HuH-7 (cell line): ENCODE results near the gene FAM180B.
"Not testable (repeated sequence)": the region's sequence is repeated elsewhere in the genome, so short reads cannot be mapped to it uniquely, and the experiment has no call there.

ENCODE experiments used
- DNase-seq: peaks from one replicate; pipeline ENCODE4 v3.0.0; 2011; ENCODE audit warnings: low spot score

The FAM180B gene

GRCh38 chr11:47586098-47586855 lies at the start of gene FAM180B:
FAM180B (plus strand) TSS chr11:47586678; CDS start chr11:47586769, 91 bp downstream.
- DNase-seq = no peak

DNA sequence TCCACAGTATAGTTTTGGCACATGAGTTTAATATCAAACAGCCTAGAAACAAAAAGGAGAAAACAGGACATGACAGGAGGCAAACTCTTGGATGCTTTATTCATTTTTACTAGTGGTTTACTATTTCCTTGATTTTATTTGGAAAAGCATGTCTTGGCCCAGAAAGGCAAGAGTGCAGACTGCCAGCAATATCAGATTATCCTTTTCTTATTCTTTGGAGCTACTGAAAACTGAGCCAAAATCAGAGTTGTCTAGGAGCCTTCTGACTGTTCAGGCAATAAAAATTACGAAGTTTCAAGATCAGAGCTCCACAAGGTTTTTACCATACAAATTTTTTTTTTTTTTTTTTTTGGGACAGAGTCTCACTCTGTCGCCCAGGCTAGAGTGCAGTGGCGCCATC lies 49.6 kb upstream of the FAM180B start:
- DNase-seq = no peak

DNA sequence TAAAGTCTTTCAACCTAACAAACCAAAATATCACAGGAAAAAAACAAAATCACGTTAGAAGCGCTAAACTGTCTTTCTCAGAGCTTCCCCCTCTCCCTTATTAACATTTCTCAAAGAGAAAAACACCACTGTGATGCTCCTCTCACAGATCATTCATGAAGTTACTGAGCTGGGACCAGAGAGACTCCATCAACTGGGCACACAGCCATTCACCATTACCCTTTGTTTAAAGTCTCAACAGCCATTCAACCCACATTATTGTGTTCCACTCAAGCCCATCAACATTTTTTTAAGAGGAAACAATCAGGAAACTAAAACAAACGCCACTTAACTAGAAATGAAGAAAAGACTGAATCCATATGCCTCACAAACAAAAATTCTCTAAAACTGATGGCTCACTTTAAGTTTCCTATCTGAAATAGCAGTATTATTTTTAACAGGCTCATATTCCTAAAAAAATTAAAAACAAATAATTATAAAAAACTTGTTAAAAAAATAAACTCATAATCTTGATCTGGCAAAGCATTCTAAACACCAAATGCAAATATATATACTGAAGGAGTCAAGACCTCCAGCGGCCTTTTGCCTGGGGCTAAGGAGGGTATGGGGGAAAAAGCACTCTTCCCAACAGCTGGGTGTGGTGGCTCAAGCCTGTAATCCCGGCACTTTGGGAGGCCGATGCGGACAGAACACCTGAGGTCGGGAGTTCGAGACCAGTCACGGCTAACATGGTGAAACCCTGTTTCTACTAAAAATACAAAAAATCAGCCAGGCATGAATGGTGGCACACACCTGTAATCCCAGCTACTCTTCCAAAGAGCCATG lies 47.5 kb upstream of the FAM180B start:
- no peak for DNase-seq

GRCh38 chr11:47539681-47540039 lies 46.8 kb upstream of the FAM180B start:
- no peak for DNase-seq

DNA sequence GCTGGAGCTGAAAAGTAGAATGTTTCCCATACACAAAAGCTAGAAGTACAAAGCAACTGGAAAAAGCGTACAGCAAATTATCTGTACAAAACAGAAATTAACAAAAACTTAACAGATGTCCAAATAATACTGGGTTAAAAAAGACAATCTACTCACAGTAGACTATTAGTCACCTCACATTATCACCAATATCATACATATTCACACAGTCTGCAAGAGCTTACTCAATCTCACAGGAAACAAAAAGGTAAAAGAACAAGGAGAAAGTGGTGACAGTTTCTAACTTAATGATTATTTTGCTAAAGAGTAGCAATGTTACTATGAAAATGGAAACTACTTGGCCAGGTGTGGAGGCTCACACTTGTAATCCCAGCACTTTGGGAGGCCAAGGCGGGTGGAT lies 45.4 kb upstream of the FAM180B start:
- DNase-seq = no peak

DNA sequence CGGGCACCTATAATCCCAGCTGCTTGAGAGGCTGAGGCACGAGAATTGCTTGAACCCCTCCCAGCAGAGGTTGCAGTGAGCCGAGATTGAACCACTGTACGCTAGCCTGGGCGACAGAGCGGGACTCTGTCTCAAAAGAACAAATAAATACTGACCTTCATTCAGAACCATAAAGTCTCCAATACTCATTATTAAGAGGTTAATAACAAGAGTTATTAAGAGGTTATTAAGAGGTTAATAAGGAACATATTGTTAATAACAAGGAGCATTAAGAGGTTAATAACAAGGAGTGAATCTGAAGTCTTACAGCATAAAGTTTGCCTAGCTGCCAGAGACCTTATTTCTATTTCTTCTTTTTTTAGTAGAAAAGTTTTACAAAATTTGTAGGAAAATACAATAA lies 41.2 kb upstream of the FAM180B start:
- no peak for DNase-seq

DNA sequence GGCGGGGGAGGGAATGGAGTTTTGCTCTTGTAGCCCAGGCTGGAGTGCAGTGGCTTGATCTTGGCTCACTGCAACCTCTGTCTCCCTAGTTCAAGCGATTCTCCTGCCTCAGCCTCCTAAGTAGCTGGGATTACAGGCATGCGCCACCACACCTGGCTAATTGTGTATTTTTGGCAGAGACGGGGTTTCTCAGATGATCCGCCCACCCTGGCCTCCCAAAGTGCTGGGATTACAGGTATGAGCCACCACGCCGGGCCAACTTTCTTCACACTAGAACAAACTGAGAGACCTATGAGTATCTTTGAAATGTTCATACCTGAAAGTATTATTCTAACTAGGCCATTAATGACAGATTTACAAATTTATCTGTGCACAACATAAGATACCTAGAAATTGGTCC lies 40.2 kb upstream of the FAM180B start:
- not testable (repeated sequence) for DNase-seq

GRCh38 chr11:47550288-47551047 lies 36.0 kb upstream of the FAM180B start:
- DNase-seq = no peak

- peak; percentile 39 for DNase-seq
Observed at GRCh38 chr11:47551086-47551485, 35.4 kb upstream of the FAM180B start.

DNA sequence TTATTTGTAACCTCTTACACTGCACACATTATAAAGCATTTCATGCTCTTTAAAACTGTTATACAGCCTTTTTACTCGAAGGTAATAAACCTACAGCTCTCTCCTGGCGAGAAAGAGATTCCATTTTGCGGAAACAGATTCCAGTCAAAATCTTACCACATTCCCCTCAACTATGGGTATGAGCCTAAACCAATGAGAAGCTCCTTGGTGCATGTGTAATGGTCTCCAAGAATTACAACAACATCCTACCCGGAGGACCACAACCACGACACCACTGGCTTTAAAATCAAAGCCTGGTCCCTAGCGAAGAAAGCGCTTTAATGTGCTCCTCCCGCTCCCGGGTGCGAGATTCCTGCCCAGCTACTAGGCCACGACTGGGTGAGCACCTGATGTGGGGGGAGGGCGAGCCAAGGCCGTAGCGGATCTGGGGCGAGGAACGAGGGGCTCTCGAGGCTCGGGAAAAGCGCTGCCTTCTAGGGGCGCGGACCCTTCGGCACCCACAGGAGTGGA lies 34.4 kb upstream of the FAM180B start:
- DNase-seq = peak; percentile 23

DNA sequence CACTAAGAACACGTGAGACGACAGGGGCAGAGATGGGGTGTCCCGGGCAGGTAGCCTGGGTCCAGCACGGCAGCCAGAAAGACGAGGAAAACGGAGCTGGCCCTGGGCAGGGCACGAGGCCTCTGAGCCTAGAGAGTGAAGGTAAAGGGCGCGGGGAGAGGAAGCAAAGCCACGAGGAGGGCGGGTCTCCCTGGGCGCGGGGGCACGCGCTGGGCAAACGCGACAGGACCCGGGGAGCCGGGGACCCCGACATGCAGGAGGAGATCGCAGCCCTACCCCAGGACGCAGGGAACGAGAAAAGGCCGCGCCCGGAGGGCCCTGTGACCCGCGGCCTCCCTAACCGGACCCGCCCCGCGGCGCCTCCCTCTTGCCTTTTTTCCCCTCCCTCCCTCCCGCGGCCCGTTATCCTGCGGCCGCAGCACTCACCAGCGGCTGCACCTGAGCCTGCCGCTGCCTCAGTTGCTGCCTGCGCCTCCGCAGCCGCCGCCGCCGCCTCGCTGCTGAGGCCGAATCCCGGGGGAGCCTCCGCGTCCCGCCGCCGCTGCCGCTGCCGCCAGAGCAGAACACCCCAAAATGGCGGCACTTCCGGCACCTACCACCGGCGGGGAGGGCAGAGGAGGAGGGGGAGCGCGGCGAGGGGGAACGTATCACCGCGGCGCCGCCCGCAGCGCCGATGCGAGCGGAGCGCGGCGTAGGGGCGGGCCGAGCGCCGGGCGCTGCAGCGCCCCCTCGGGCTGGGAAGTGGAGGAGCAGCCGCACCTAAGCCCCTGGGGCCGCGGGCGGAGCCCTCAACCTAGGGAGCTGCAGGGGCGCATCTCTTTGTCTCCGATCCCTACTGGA lies 33.7 kb upstream of the FAM180B start, which contains the start of gene CELF1:
TSS of gene CELF1 (minus strand) at position 567 of the 840 bp plus-strand sequence. CDS start 53,609 bp downstream, outside the sequence.
- peak; percentile 80 for DNase-seq

- DNase-seq = no peak
Observed at GRCh38 chr11:47553406-47553743, 33.1 kb upstream of the FAM180B start.

GRCh38 chr11:47557004-47557403 lies 29.5 kb upstream of the FAM180B start:
- not testable (repeated sequence) for DNase-seq

DNA sequence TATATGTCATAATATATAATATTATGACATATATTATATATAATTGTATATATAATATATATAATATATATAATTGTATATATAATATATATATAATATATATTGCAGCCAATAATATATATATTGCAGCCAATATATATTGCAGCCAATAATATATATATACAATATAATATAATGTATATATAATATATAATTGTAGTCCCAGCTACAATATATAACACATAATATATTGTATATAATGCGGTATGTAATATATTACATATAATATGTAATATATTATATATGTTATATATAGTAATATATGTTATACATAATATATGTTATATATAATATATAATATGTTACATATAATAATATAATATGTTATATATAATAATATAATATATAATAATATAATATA lies 27.8 kb upstream of the FAM180B start:
- DNase-seq = no peak

DNA sequence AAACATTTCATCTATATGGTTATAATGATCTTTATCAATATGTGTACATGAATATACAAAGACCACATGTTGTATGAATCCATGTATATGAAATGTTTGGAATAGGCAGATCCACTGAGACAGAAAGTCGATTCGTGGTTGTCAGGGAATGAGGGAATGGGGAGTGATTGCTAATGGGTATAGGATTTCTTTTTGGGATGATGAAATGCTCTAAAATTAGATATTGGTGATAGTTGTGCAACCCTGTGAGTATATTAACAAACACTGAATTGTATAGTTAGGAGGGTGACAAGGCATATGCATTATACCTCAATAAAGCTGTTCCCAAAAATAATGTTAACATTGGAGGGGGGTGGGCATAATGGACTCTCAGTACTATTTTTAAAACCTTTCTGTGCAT lies 26.1 kb upstream of the FAM180B start:
- DNase-seq = no peak

DNA sequence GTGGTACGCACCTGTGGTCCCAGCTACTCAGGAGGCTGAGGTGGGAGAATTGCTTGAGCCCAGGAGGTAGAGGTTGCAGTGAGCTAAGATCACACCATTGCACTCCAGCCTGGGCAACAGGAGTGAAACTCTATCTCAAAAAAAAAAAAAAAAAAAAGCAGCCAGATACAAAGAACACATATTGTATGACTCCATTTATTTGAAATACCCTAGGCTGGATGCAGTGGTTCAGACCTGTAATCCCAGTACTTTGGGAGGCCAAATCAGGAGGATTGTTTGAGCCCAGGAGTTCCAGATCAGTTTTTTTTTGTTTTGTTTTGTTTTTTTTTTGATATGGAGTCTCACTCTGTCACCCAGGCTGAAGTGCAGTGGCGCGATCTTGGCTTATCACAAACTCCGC lies 24.1 kb upstream of the FAM180B start:
- not testable (repeated sequence) for DNase-seq

DNA sequence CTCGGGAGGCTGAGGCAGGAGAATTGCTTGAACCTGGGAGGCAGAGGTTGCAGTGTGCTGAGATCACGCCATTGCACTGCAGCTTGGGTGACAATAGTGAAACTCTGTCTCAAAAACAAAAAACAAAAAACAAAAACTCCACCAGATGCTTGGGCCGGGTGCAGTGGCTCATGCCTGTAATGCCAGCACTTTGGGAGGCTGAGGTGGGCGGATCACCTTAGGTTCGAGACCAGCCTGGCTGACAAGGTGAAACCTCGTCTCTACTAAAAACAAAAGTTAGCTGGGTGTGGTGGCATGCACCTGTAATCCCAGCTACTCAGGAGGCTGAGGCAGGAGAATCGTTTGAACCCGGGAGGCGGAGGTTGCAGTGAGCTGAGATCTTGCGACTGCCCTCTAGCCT lies 22.1 kb upstream of the FAM180B start:
- DNase-seq = not testable (repeated sequence)

DNA sequence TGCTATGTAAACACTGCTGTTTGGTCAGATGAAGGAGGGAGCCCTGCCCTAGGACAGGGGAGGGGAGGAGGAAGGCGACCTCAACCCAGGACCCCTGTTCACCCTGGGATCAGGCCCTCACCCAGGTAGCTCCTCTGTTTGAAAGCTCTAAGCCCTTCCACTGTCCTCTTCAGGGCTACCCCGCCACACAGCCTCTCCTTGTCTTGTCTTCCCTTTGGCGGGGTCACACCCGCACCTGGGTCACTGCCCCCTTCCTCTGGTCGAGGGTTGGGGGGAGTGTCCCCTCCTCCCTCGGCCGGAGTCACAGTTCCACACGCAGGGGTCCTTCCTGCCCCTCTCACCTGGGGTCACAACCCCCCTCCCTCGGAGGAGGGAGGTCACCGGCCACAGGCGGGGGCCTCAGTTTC lies 21.5 kb upstream of the FAM180B start:
- DNase-seq = no peak

- DNase-seq = peak; percentile 81
Observed at GRCh38 chr11:47565340-47566148, 20.9 kb upstream of the FAM180B start, which contains the start of gene PTPMT1. PTPMT1 (plus strand) TSS chr11:47565599; CDS start chr11:47565623, 24 bp downstream.

- DNase-seq = no peak
Observed at GRCh38 chr11:47566149-47566698, 20.3 kb upstream of the FAM180B start.
